NCI-H345 treated with DMSO at 0.1 percent for 48 hours (cell line): ENCODE data around the gene DAB1.

ENCODE experiments used
- DNase-seq: peaks from one replicate; lab custom pipeline; 2025; ENCODE audit not compliant: unreplicated experiment; lab: John Stamatoyannopoulos, UW

DAB1 gene

GRCh38 chr1:57321776-57322175, 102.1 kb downstream of the DAB1 start:
- DNase-seq = no peak

GRCh38 chr1:57319791-57320190, 104.1 kb downstream of the DAB1 start:
- no peak for DNase-seq

- no peak for DNase-seq
Measured at GRCh38 chr1:57319165-57319564, 104.7 kb downstream of the DAB1 start.

GRCh38 chr1:57316861-57317260, 107.0 kb downstream of the DAB1 start:
- no peak for DNase-seq

GRCh38 chr1:57316291-57316690, 107.6 kb downstream of the DAB1 start:
- no peak for DNase-seq

GRCh38 chr1:57312869-57313268, 111.0 kb downstream of the DAB1 start:
- no peak for DNase-seq

GRCh38 chr1:57311411-57311810, 112.4 kb downstream of the DAB1 start:
- no peak for DNase-seq

- DNase-seq = no peak
Measured at GRCh38 chr1:57311006-57311405, 112.9 kb downstream of the DAB1 start.

- DNase-seq = no peak
Measured at GRCh38 chr1:57309630-57310029, 114.2 kb downstream of the DAB1 start.

- DNase-seq = no peak
Measured at GRCh38 chr1:57307392-57308170, 116.3 kb downstream of the DAB1 start.

GRCh38 chr1:57304591-57304990, 119.3 kb downstream of the DAB1 start:
- no peak for DNase-seq

GRCh38 chr1:57302812-57303596, 120.9 kb downstream of the DAB1 start:
- no peak for DNase-seq

GRCh38 chr1:57300186-57300585, 123.7 kb downstream of the DAB1 start:
- DNase-seq = no peak

GRCh38 chr1:57296726-57297250, 127.1 kb downstream of the DAB1 start:
- no peak for DNase-seq

- no peak for DNase-seq
Measured at GRCh38 chr1:57295326-57295725, 128.5 kb downstream of the DAB1 start.

- no peak for DNase-seq
Measured at GRCh38 chr1:57294177-57294576, 129.7 kb downstream of the DAB1 start.

- no peak for DNase-seq
Measured at GRCh38 chr1:57293214-57293613, 130.6 kb downstream of the DAB1 start.

GRCh38 chr1:57289781-57290180, 134.1 kb downstream of the DAB1 start:
- no peak for DNase-seq

- no peak for DNase-seq
Measured at GRCh38 chr1:57285992-57286391, 137.9 kb downstream of the DAB1 start.

- no peak for DNase-seq
Measured at GRCh38 chr1:57282411-57282810, 141.4 kb downstream of the DAB1 start.

GRCh38 chr1:57281324-57281723, 142.5 kb downstream of the DAB1 start:
- DNase-seq = no peak
